Diencephalon (tissue), 1 donor: ENCODE results near the gene BCL2L11. TPM values are rescaled to one million over a fixed set of nuclear protein-coding genes. Genes with fewer than 3 reads are reported as not detected.

Source experiments
- total RNA-seq: library from RNA; depleted of rRNA; stranded (reverse); fragments of >200 nt; gene quantifications from one replicate; pipeline ENCODE4 v1.2.3, GENCODE V29; 2014

BCL2L11 gene
- 5.5 TPM for total RNA-seq

GRCh38 chr2:111120253-111121027, at the start of gene BCL2L11:
Gene BCL2L11 (plus strand): TSS chr2:111120914. CDS start chr2:111123746, 2,832 bp downstream.

